Muscle of arm (tissue), 12 donors: Measurements from ENCODE around the gene SHC2. TPM values are rescaled to one million over a fixed set of nuclear protein-coding genes. Genes with fewer than 3 reads are reported as not detected.
"Not testable (repeated sequence)": the region's sequence is repeated elsewhere in the genome, so short reads cannot be mapped to it uniquely, and the experiment has no call there.

Experiments
- DNase-seq: peaks from one replicate; pipeline ENCODE4 v3.0.0-alpha.2; 2013
- polyA plus RNA-seq, 12 donors: library from polyadenylated mRNA; unstranded; fragments of 120-200 nt; gene quantifications; one replicate each; pipeline ENCODE4 v1.2.1, GENCODE V29; 2013; ENCODE audit not compliant: insufficient read length in 12 of 12

The SHC2 gene
- polyA plus RNA-seq, 12 donors, result 19.9 to 49.3 (median 27.0) TPM; not detected in 1

GRCh38 chr19:393560-393959, 67.3 kb downstream of the SHC2 start:
- not testable (repeated sequence) for DNase-seq

GRCh38 chr19:392375-392970, 68.4 kb downstream of the SHC2 start:
- no peak for DNase-seq

- DNase-seq, result no peak
Measured at GRCh38 chr19:391726-392374, 69.0 kb downstream of the SHC2 start.

- DNase-seq, result no peak
Measured at GRCh38 chr19:391207-391557, 69.7 kb downstream of the SHC2 start.

- DNase-seq, result no peak
Measured at GRCh38 chr19:390386-391206, 70.2 kb downstream of the SHC2 start.

GRCh38 chr19:389935-390289, 70.9 kb downstream of the SHC2 start:
- no peak for DNase-seq

- no peak for DNase-seq
Measured at GRCh38 chr19:389255-389934, 71.4 kb downstream of the SHC2 start.

GRCh38 chr19:388691-389090, 72.1 kb downstream of the SHC2 start:
- DNase-seq, result no peak

- no peak for DNase-seq
Measured at GRCh38 chr19:387777-388176, 73.1 kb downstream of the SHC2 start.

GRCh38 chr19:386632-387301, 74.1 kb downstream of the SHC2 start:
- DNase-seq, result not testable (repeated sequence)

- DNase-seq, result not testable (repeated sequence)
Measured at GRCh38 chr19:386189-386588, 74.6 kb downstream of the SHC2 start.

- no peak for DNase-seq
Measured at GRCh38 chr19:384799-385169, 76.0 kb downstream of the SHC2 start.

- no peak for DNase-seq
Measured at GRCh38 chr19:383922-384798, 76.7 kb downstream of the SHC2 start.

- DNase-seq, result no peak
Measured at GRCh38 chr19:383040-383439, 77.8 kb downstream of the SHC2 start.

GRCh38 chr19:382578-382977, 78.3 kb downstream of the SHC2 start:
- not testable (repeated sequence) for DNase-seq

- DNase-seq, result not testable (repeated sequence)
Measured at GRCh38 chr19:381901-382300, 78.9 kb downstream of the SHC2 start.

GRCh38 chr19:380618-381219, 80.1 kb downstream of the SHC2 start:
- not testable (repeated sequence) for DNase-seq

GRCh38 chr19:379796-380195, 81.0 kb downstream of the SHC2 start:
- no peak for DNase-seq

GRCh38 chr19:378706-379105, 82.1 kb downstream of the SHC2 start:
- DNase-seq, result no peak

GRCh38 chr19:377801-378581, 82.8 kb downstream of the SHC2 start:
- no peak for DNase-seq
